HEK293T (cell line): ENCODE results near the gene FPGS.

ENCODE experiments used
- BHLHE40 ChIP-seq: fragments of 450-650 bp; IDR thresholded peaks from 2 replicates; pipeline ENCODE4 v1.6.1; 2016; ENCODE audit warnings: mild to moderate bottlenecking, moderate library complexity, borderline replicate concordance
- FOXA1 ChIP-seq: fragments of 450-650 bp; IDR thresholded peaks from 2 replicates; pipeline ENCODE4 v1.6.1; 2016; ENCODE audit warnings: mild to moderate bottlenecking
- L3MBTL2 ChIP-seq: fragments of 450-650 bp; conservative IDR thresholded peaks from 2 replicates; pipeline ENCODE4 v1.6.1; 2016; ENCODE audit warnings: mild to moderate bottlenecking
- SP1 ChIP-seq: fragments of 450-650 bp; IDR thresholded peaks from 2 replicates; pipeline ENCODE4 v1.6.1; 2017
- TARDBP ChIP-seq: fragments of 450-650 bp; IDR thresholded peaks from 2 replicates; pipeline ENCODE4 v1.6.1; 2016
- ZNF384 ChIP-seq: fragments of 450-650 bp; IDR thresholded peaks from 2 replicates; pipeline ENCODE4 v1.6.1; 2016
- TF ChIP-seq, protein P1 (sequence below): fragments of 450-650 bp; IDR thresholded peaks from 2 replicates; pipeline ENCODE4 v1.6.1; 2016

DNA sequence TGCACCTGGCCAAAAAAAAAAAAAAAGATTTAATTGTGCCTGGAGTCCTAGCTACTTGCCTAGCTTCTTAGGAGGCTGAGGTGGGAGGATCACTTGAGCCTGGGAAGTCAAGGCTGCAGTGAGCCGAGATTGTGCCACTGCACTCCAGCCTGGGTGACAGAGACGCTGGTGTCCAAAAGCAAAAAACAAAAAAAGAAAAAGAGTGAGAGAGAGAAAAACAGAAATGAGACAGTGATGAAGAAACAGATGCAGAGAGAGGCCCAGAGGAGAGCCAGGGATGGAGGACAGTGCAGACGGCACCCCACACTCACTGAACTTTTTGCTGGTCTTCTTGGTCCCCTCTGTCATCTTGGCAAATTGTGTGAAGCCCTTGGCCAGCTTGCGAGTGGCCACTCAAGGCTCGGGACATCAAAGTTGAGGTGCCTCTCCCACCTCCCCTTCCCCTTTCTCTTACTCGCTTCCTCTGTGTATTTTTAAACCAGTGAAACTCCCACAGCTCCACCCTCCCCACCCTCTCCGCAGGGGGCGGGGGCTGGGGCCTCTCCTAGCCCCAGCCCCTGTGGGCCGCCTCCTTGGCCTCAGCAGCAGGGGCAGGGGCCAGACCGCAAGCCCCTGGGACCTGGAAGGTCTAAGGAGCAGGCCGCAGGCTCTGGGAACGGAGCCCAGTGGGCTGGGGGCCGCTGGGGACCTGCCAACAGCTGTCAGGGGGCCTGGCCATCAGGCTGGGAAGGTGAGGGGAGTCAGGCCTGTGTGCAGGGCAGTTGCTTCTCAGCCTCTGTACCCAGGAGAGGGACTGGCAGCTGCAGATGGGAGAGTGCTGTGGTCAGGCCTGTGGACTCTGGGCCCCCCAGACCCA, 24.2 kb upstream of the FPGS start, which contains the start of gene SH2D3C:
- TF ChIP-seq BHLHE40 (no peak), ZNF384 (no peak), SP1 (no peak), FOXA1 (no peak), TARDBP (no peak), L3MBTL2 (no peak)
- TF ChIP-seq, protein P1, sequence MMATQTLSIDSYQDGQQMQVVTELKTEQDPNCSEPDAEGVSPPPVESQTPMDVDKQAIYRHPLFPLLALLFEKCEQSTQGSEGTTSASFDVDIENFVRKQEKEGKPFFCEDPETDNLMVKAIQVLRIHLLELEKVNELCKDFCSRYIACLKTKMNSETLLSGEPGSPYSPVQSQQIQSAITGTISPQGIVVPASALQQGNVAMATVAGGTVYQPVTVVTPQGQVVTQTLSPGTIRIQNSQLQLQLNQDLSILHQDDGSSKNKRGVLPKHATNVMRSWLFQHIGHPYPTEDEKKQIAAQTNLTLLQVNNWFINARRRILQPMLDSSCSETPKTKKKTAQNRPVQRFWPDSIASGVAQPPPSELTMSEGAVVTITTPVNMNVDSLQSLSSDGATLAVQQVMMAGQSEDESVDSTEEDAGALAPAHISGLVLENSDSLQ, result no peak
